Subcutaneous adipose tissue (tissue), 4 donors: ENCODE data around the gene NCOA1. TPM values are rescaled to one million over a fixed set of nuclear protein-coding genes. Genes with fewer than 3 reads are reported as not detected.

Experiments used
- total RNA-seq, 4 donors: library from RNA; depleted of rRNA; stranded (reverse); fragments of >200 nt; gene quantifications; one replicate each; pipeline ENCODE4 v1.1.0, GENCODE V29; 2016
- TF ChIP-seq, protein P1 (sequence below): fragments of 450-650 bp; IDR thresholded peaks from one replicate; pipeline ENCODE4 v1.5.1; 2016; ENCODE audit warnings: low read depth, mild to moderate bottlenecking, control low read depth, antibody characterized with exemption, moderate library complexity

The NCOA1 gene
- total RNA-seq, 4 donors from 2014 or later = 48.2 to 84.6 (median 53.1) TPM

GRCh38 chr2:24480245-24480644, 10.8 kb upstream of the NCOA1 start:
- TF ChIP-seq, protein P1, sequence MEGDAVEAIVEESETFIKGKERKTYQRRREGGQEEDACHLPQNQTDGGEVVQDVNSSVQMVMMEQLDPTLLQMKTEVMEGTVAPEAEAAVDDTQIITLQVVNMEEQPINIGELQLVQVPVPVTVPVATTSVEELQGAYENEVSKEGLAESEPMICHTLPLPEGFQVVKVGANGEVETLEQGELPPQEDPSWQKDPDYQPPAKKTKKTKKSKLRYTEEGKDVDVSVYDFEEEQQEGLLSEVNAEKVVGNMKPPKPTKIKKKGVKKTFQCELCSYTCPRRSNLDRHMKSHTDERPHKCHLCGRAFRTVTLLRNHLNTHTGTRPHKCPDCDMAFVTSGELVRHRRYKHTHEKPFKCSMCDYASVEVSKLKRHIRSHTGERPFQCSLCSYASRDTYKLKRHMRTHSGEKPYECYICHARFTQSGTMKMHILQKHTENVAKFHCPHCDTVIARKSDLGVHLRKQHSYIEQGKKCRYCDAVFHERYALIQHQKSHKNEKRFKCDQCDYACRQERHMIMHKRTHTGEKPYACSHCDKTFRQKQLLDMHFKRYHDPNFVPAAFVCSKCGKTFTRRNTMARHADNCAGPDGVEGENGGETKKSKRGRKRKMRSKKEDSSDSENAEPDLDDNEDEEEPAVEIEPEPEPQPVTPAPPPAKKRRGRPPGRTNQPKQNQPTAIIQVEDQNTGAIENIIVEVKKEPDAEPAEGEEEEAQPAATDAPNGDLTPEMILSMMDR = no peak

GRCh38 chr2:24482251-24482971, 8.6 kb upstream of the NCOA1 start:
- TF ChIP-seq, protein P1 = no peak

- TF ChIP-seq, protein P1 = no peak
Observed at GRCh38 chr2:24482972-24483300, 8.1 kb upstream of the NCOA1 start.

DNA sequence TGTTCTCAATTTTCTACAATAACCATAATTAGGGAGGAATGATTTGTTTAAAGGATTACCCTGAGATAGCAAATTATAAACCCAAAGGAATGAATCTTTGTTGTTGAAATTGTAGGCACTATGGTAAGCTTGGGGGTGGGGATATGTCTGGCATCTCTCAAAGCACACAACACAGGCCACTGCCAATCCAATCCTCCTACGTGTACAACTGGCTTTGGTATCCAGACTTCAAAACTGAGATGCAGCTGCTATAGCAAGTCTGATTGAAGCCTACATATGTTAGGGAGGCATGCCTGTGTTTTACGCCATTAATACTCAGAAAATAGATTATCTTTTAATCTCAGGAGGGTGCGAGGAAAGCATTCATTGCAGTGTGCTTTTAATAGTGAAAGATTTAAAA, 5.9 kb upstream of the NCOA1 start:
- TF ChIP-seq, protein P1 = no peak

DNA sequence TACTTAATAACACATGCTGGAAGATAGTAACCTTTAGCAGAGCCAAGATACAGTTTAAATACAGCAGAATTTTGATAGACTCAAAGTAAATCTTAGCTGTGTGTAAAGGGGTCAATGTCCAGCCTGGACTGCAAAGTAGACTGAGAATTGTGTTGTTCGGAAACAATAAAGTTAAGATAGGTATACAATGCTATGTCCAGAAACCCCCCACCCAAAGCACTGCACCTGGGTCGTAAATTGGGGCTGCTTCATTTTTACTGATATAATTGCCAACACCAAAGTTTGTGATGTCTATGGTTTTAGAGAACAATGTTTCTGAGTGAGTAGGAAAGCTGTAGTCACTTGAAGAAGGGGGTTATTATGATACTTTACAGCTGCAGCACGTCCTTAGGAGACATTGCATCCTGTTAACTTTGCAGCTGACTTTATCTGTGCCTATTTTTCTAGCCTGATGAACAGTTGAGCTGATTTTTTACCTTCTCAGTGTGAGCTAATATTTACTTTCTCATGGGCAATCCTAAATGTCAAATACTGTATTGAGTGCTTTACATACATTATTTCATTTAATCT, 4.3 kb upstream of the NCOA1 start:
- TF ChIP-seq, protein P1 = no peak

DNA sequence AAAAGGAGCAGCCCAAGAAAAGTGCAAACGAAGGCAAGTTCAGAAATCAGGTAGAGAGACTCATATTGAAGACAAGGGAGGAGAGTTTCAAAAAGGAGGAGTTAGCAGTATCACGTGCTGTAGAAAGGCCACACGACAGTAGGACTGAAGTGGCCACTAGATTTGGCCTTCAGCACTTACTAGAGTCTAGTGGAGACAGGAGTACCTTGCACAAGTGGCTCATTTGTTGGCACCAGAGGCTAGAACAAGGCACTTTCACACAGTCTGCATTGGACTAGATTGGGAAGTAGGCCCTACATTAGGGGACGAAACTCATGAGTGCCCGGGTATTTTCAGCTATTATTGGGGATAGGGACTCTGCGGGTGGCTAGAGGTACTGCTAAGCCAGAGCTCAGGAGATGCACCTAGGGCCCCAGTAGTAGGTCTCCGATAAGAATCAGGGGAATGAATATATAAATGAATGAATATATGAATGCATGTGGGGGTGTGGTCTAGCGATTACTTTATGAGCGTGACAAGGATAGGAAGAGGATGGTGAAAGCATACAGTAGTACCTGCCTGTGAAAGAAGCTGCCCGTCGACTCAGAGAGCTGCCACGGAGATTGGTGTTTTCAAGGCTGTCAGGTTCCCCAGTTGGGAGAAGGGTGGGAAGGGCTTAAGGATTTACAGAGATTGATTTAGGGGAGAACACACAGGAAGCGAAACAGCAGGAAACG, 1.4 kb upstream of the NCOA1 start:
- TF ChIP-seq, protein P1 = no peak

GRCh38 chr2:24490181-24490689, 819 bp upstream of the NCOA1 start:
- TF ChIP-seq, protein P1 = no peak
